Left ventricle myocardium superior (tissue), 1 donor: ENCODE data around the gene MGMT. TPM values are rescaled to one million over a fixed set of nuclear protein-coding genes. Genes with fewer than 3 reads are reported as not detected.

ENCODE experiments used
- ATAC-seq: fragments of 200-7000 bp; cut with Tn5 transposase; one replicate; pipeline ENCODE4 v1.9.1; 2020; ENCODE audit warnings: mild to moderate bottlenecking, moderate library complexity
- DNase-seq: peaks from one replicate; pipeline ENCODE4 v3.0.0-alpha.2; 2020
- intact Hi-C: fragments of 100-400 bp; cut with micrococcal nuclease; formaldehyde crosslinking; loops from one replicate; pipeline ENCODE4 v1.11.0; 2022
- total RNA-seq: library from RNA; stranded (reverse); fragmentation: NEBNext Ultra II Directional; extraction: Animal tissue kit (Norgen Biotek cat#: 25700); gene quantifications from one replicate; pipeline ENCODE4 v1.2.1, GENCODE V29; 2021
- donor health status: DM: no; HTN: yes; CAD: no; lungs with severe emphysema.

The MGMT gene
- total RNA-seq, 1 donor from 2014 or later: 16.7 TPM

DNA sequence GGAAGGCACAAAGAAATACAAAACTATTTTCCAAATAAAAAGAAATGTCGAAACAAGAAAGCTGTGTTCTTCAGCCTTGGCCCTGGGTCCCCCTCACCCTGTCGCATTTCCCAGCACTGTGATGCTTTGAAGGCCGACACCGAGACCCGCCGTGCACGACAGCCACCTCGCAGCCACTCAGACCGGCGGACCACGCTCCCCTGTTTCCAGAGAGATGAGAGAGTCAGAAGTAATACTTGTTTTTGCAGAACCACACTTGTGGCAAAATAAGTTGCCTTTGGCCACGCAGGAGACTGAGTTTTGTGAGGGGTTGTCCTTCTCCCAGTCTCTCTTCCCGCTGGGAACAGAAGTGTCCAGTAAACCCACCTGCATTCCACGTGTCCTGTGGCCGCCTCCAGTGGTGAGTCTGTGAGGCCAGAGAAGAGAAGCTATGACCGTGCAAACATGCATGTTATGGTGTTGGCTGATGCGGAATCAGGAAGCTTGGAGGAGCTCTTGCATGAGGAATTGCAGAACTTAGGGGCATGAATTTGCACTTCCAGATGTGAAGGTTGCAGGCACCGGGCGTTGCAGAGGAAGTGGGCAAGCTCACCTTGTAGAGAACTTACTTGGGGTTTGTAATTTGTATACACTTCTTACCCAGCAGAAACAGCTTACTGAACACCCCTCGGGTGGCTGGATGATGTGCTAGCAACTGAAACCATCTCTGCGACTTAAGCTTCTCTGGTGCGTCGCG, 302.5 kb downstream of the MGMT start:
- ATAC-seq: no peak
- intact Hi-C loops: no loop called here
- no peak for DNase-seq

DNA sequence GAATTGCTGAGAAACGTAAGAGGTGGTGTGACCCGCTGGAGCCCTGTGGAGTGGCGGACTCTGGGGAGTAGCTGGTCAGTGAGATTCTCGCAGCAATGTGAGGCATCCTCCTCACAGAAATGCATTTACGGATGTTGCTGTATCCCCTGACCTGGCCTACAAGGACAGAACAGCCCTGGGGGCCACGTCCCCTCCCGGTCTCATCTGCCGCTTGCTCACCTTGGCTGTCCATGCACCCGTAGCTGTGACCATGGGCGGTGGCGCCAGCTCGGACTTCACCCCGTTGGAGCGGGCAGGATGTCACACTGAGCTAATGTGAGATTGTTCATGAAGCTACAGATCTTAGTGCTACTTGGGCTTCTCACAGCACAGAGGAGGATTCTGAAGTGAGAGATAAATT, 303.2 kb downstream of the MGMT start:
- ATAC-seq (no peak), DNase-seq (no peak)
- intact Hi-C loops: no loop called here

DNA sequence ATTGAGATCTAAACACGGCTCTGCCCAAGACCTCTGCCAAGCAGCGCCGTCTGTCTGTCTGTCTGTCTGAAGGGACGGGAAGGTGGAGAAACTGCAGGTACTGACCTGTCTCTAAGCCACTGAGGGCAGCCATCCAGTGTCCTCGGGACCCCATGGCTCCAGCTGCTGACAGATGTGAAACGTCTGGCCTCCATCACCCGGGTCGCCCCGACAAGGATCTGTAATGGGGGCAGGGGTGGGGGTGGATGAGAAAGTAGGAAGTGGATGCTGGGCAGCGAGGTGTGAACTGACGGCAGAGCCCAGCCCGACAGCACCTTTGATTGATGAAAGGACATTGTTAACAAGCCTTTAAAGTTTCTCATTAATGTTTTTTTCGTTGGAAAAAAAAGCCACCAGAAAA, 304.0 kb downstream of the MGMT start:
- ATAC-seq: no peak
- intact Hi-C loops: no loop called here
- no peak for DNase-seq

DNA sequence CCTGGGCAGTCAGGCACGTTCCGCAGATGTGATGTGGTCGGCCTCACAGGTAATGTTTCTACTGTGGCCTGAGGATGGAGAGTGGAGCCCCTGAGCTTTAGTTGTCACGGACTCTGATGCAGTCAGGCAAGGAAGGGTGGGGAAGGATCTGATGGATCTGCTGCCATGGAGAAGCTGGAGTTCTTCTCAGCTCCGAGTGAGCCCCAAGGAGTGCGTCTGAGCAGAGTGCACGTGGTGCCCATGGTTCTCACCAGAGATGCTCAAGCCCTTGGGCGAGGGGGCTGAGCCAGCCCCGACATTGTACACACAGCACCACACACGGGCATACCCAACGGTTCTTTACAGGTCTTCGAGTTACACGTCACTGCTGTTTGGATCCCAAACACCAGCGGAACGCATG, 304.5 kb downstream of the MGMT start:
- DNase-seq: no peak
- intact Hi-C loops: no loop called here
- ATAC-seq: no peak

DNA sequence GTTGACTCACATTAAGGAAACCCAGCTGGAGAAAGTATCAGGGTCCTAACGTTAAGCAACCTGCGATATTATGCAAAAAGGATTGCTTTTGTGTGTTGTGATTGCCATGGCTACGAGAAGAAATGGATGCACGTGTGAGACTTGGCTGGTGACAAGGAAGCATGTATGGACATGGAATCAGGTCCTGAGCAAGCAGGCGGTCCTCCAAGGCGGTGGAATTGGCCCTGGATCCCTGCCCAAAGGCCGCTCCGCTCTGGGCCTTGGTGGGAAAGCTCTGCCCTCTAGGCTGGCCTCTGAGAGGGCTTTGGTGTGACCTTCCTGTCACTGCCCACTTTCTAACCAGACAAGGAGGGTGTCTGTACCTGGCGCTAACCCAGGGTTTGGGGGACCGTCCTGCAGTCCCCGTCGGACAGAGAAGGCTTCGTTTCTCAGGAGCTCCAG, 305.0 kb downstream of the MGMT start:
- intact Hi-C loops: no loop called here
- ATAC-seq (no peak), DNase-seq (no peak)

DNA sequence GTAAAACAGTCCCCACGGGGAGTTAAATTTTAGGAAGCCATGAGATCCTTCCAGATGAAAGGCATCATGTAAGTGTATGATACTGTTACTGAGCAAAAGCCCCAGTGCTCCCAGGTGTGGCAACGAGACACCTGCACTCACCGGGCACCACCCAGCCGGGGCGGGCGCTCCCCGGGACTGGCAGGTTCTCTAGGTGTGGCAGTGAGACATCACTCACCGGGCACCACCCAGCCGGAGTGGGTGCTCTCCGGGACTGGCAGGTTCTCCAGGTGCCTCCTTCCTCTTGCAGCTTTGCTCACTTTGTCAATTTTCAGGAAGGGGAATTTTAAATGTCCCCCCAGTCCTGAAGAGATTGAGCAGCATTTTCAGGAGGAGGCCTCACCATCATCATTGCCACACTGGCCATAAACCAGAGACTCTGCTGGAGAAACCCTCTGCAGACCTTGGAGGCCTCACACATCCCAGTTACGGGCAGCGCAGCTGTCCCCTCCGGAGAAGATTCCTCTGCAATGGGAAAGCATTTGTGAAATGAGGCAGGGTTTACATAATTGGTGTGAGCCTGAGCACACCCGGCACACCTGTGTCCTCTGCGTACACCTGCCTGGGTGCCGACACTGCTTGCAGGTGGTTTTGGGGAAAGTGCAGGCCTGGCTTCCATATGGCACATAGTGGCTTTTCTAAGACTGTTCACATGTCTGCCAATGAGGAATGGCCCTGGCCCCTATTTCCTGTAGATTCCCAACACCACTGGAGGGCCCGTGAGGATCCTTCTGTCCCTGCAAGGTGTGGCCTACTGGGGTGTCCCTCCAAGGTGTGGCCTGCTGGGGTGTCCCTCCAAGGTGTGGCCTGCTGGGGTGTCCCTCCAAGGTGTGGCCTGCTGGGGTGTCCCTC, 305.7 kb downstream of the MGMT start:
- intact Hi-C loops: no loop called here
- DNase-seq (no peak), ATAC-seq (no peak)

DNA sequence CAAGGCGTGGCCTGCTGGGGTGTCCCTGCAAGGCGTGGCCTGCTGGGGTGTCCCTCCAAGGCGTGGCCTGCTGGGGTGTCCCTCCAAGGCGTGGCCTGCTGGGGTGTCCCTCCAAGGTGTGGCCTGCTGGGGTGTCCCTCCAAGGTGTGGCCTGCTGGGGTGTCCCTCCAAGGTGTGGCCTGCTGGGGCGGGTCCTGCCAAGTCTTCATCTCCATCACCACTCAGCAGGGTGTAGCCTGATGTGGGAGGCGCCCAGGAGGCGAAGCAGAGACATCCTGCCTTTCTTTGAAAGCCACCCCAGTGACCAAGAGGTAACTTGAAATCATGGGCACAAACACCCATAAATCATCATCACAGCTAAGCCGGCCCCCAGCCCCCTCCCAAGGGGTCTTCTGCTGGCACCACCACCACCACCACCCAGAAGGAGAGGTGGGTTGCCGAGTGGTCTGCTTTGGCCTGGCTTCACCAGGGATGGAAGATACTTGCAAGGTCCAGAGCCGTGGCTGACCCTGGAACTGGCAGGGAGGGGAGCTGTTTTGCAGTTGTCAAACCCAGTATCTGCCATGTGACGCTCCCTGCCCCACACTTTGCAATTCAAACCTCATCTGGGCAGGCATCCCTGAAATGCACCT, 306.4 kb downstream of the MGMT start:
- intact Hi-C loops: no loop called here
- DNase-seq (no peak), ATAC-seq (no peak)

DNA sequence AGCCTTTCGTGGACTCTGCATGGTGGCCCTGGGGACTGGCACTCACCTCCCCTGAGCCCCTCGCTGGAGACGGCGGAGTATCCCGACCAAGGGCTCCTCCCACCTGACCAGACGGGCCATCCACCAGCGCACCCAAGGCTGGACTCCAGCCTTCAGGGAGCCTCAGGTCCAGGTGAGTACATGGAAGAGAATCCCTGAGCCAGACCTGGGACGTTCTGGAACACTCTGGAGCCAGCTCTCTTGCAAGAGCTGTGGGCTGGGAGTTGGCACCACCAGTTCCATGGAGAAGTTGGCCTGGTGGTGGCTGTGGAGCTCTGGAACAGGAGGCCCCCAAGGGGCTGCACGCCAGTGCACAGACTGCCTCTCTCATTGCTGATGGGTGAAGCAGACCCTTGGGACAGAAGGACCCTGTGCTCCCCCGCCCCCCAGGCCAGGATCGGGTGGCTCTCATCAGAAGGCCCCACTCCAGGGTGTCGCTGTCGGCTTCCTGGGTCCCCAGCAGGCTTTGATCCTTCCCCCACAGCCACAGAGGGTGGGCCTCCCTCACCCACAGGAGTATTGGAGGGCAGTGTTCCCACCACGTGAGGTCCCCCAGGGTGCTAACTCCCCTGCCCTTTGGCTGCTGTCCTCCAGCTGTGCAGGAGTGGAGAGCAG, 307.2 kb downstream of the MGMT start:
- DNase-seq (no peak), ATAC-seq (no peak)
- intact Hi-C loops: no loop called here

DNA sequence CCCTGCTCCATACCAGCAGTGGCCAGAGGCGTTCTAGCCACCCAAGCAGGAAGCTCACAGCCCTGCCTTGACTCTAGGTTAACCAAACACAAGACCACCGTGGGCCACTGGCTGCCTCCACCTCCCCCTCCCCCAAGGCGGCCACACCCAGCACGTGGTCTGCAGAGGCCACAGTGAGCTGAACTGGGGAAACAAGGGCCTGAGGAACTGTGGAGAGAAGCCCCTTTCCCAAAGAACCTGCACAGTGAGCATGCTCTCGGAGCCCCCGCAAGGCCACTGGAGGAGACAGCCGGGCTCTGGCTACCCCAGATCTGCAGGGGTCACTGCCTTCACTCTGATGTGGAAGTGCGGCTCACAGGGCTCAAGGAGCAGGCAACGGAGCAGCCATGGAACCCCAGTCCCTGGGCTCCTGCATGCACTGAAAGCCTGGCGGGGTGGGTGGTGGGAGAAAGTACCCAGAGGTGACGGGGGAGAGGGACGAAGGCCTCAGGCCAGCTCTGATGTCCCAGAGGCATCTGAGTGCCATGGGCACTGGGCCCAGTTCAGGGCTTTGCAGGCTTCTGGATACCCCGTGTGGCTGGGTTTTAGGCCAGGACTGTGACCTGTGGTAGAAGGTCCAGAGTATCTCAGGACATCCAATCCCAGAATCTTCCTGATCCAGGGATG, 307.8 kb downstream of the MGMT start:
- ATAC-seq (no peak), DNase-seq (no peak)
- intact Hi-C loops: no loop called here

DNA sequence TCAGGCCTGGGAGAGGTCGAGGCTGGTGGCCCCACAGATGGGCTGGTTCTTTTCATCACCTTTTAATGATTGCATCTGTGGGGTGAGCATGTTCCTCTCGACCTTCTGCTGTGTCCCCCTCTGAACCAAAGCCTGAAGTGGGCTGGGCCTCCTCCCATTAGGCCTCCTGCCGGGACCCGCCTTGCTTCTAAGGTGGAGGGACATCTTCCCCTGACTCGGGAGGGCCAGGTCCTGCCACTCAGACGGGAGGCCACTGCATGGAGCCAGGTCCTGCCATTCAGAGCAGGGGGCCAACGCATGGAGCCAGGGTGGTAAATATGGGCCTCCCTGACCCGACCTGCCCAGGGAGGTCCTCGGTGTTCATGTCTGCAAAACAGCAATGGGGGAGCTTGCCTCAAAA, 308.6 kb downstream of the MGMT start:
- no peak for DNase-seq
- no peak for ATAC-seq
- intact Hi-C loops: no loop called here

DNA sequence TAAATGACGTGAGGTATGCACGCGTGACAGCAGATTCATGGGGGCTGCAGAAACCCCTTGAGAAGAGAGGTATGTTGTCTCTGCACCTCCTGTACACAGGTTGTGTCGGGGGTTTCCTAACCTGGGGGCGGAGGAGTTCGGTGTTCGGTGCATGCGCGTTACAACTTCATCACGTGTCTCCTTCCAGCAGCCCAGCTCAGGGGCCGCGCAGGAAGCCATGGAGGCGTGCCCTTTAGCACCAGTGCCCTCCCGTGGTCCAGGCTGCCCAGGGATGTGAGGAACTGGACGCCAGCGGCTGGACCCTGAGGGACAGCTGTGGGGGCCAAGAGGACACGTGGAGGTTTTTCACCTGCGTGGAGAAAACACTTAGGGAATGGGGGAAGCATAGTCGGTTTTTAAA, 310.6 kb downstream of the MGMT start:
- no peak for ATAC-seq

DNA sequence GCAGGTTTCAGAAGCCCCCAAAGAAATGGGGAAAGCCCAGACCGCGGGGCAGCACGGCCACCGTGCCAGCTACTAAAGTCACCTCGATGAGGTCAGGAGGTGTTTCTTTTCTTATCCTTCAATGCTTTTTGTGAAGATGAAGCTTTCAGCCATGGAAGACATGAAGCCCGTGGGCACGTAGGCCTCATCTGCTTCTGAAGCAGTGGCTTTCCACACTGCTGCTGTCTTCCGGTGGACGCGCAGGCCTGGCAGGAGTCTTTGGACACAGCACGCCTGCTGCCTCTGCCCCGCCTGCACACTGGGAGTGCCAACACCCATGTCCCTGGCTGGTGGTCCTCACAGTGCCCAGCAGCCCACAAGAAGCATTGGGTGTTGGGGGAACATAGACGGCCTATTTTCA, 311.5 kb downstream of the MGMT start:
- intact Hi-C loops: no loop called here
- DNase-seq (no peak), ATAC-seq (no peak)

More for the DNA sequence above, 310.6 kb downstream of the MGMT start:
- no peak for DNase-seq
- intact Hi-C loops: no loop called here

DNA sequence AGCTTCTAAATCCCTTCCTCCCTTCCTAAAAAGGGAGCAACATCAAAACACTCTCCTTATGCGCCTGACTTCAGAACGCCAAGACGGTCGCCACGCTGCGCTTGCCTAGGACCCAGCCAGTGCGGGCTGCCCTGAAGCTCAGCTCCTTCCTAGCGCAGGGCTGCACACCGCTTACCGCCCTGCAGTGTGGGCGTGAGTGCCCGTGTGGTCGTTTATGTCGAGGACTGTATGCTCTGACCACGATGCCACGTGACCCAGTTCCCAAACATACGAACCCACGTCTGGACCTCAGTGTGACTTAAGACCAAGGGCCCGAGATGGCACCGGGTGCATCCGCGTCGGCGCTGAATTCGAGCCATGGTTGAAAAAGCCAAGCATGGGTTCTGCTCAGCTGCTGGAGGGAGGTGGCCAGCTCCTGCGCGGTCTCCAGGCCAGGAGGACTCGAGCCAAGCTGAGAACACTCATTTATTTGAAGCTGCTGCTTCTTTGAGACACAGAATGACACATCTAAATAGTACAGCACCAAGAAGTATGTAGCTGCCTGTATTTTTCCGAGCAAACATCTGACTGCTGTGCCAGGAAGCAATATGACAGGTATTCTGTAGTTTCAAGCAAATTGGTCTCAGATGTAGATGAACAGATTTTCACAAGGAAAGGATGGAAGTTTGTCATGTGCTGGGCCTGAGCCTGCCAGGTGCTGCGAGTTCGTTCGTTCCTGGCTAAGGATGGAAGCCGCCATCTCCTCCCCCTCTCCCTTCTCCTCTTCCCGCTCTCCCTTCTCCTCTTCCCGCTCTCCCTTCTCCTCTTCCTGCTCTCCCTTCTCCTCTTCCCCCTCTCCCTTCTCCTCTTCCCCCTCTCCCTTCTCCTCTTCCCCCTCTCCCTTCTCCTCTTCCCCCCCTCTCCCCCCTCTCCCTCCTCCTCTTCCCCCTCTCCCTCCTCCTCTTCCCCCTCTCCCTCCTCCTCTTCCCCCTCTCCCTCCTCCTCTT, 312.4 kb downstream of the MGMT start:
- intact Hi-C loops: no loop called here
- DNase-seq (no peak), ATAC-seq (no peak)

DNA sequence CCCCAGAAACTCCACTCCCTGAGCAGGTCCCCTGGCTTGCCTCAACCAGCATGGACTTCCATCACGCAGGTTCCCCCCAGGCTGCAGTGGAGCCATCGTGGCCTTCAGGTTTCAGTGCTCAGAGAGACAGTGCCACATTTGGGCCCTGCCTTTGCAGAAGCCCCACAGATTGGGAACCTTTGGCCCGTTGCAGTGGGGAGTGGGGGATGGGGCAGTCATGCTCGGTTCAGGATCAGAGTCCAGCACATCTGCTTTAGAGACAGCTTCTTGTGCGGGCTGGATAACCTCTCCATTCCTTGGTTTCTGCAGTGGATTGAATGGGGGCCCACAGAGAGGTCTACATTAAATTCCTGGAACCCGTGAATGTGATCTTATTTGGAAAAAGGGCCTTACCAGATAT, 313.2 kb downstream of the MGMT start:
- ATAC-seq: no peak
- DNase-seq: no peak
- intact Hi-C loops: no loop called here

DNA sequence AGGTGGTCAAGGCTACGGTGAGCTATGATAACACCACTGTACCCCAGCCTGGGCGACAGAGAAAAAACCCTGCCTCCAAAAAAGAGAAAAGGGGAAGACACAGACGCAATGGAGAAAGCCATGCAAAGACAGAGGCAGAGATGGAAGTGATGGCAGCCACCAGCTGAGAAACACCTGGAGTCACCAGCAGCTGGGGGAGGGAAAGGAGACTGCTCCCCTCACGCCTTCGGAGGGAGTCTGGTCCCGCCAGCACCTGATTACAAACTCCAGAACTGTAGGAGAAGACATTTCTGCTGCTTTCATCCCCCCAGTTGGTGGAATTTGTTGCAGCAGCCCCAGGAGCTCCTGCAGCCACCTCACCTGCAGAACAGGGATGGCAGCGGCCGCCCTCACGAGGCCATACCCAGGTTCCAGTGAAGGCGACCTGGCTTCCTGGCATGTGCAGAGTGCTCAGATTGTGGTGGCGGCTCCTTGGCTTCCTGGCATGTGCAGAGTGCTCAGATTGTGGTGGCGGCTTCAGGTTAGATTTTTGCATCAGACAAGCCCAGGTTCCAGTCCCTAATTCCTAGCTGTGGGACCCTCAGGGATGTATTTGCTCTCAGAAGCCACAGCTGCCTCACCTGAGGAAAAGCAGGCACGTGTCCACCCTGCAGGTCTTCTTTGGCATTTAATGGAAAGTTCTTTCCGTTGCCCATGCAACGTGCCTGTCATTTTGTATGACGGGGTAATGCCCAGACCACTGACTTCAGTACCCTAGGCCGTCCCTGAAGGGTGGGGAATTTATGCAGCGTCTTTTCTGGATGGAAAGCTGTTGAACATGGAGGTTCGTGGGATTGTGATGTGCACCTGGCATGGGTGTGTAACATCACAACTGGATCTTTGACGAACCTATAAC, 314.1 kb downstream of the MGMT start:
- DNase-seq: no peak
- ATAC-seq: no peak
- intact Hi-C loops: no loop called here

DNA sequence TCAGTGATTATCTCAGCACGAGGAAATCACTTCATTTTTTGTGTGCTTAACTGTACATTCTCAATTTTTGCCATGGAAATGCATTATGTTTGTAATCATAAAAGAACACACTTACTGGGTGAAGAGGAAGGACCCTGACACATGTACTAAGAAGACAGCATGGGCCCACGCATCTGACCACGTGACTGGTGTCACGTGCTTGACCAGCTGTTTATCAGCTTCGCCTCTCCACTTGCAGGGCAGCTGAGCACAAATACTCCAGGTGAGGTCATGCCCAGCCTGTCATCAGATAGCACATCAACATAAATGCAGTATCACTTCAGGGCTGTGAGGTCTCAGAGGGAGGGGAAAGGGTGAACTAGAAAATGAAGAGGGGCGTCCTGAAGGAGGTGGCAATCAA, 317.2 kb downstream of the MGMT start:
- ATAC-seq: no peak
- intact Hi-C loops: no loop called here
- DNase-seq: no peak

DNA sequence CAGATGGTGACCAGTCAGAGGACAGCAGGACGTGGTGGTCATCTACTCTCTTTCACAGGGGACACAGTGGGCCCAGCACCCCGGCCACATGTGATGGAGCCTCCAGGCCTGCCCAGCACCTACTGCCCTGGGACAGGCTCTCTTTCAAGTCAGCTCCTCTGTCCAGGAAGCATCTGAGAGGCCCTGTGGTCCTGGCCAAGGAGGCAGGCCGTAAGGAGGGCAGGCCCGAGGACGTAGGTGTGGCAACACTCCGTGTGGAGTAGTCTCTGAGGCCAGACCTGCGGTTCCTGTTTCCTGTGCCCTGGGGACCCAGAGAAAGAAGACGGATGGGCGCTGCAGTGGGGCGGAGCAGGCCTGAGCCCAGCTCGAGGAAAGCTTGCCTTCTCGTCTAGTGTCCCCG, 317.9 kb downstream of the MGMT start:
- ATAC-seq (no peak), DNase-seq (no peak)
- intact Hi-C loops: no loop called here
